HepG2 (cell line): ENCODE results near the gene COL9A3. TPM values are rescaled to one million over a fixed set of nuclear protein-coding genes. Genes with fewer than 3 reads are reported as not detected.

Source experiments
- ARNT2 ChIP-seq: sonication (generic); formaldehyde crosslinking; IDR thresholded peaks from 2 replicates; pipeline ENCODE4 v1.8.0; 2022; ENCODE audit warnings: mild to moderate bottlenecking, low read depth, missing genetic modification reagents, moderate library complexity
- CEBPB ChIP-seq: IDR thresholded peaks from 2 replicates; pipeline ENCODE4 v1.6.1; 2011; ENCODE audit warnings: low read depth, low read length, improper control_type of control experiment, borderline replicate concordance
- DNMT3B ChIP-seq: conservative IDR thresholded peaks from 2 replicates; pipeline ENCODE4 v1.6.1; 2016; ENCODE audit warnings: missing biosample characterization, control low read depth
- ELF4 ChIP-seq: sonication (generic); formaldehyde crosslinking; IDR thresholded peaks from 2 replicates; pipeline ENCODE4 v1.5.0; 2020; ENCODE audit warnings: missing genetic modification reagents, mild to moderate bottlenecking, moderate library complexity, borderline replicate concordance
- JUN ChIP-seq: sonication (generic); formaldehyde crosslinking; IDR thresholded peaks from 2 replicates; pipeline ENCODE4 v1.4.0; 2020; ENCODE audit warnings: mild to moderate bottlenecking, missing genetic modification reagents
- KMT2A ChIP-seq: sonication (generic); formaldehyde crosslinking; IDR thresholded peaks from 2 replicates; pipeline ENCODE4 v1.4.0; 2020; ENCODE audit warnings: missing genetic modification reagents
- PITX1 ChIP-seq: sonication (generic); formaldehyde crosslinking; IDR thresholded peaks from 2 replicates; pipeline ENCODE4 v1.5.1; 2020; ENCODE audit warnings: mild to moderate bottlenecking, missing genetic modification reagents
- SALL1 ChIP-seq: sonication (generic); formaldehyde crosslinking; IDR thresholded peaks from 2 replicates; pipeline ENCODE4 v1.8.0; 2022; ENCODE audit warnings: mild to moderate bottlenecking, missing genetic modification reagents
- SYNCRIP ChIP-seq: fragments of 200-400 bp; formaldehyde crosslinking; IDR thresholded peaks from 2 replicates; pipeline ENCODE4 v1.6.1; 2018; ENCODE audit warnings: mild to moderate bottlenecking, low read depth, low read length; ENCODE audit not compliant: insufficient read depth
- WIZ ChIP-seq: sonication (generic); formaldehyde crosslinking; IDR thresholded peaks from 2 replicates; pipeline ENCODE4 v1.5.1; 2020; ENCODE audit warnings: mild to moderate bottlenecking, missing genetic modification reagents
- ZBTB42 ChIP-seq: sonication (generic); formaldehyde crosslinking; IDR thresholded peaks from 2 replicates; pipeline ENCODE4 v1.5.0; 2020; ENCODE audit warnings: mild to moderate bottlenecking, missing genetic modification reagents
- ZC3H13 ChIP-seq: sonication (generic); formaldehyde crosslinking; IDR thresholded peaks from 2 replicates; pipeline ENCODE4 v1.8.1; 2023; ENCODE audit warnings: mild to moderate bottlenecking, missing genetic modification reagents, moderate library complexity
- ZMYM4 ChIP-seq: sonication (generic); formaldehyde crosslinking; IDR thresholded peaks from 2 replicates; pipeline ENCODE4 v1.8.1; 2023; ENCODE audit warnings: mild to moderate bottlenecking, missing genetic modification reagents
- ZNF33B ChIP-seq: sonication (generic); formaldehyde crosslinking; IDR thresholded peaks from 2 replicates; pipeline ENCODE4 v1.5.1; 2020; ENCODE audit warnings: mild to moderate bottlenecking, missing genetic modification reagents
- ZNF432 ChIP-seq: sonication (generic); formaldehyde crosslinking; IDR thresholded peaks from 2 replicates; pipeline ENCODE4 v1.5.0; 2020; ENCODE audit warnings: missing genetic modification reagents, mild to moderate bottlenecking, borderline replicate concordance
- ZNF768 ChIP-seq: sonication (generic); formaldehyde crosslinking; IDR thresholded peaks from 2 replicates; pipeline ENCODE4 v1.4.0; 2020; ENCODE audit warnings: missing genetic modification reagents
- polyA plus RNA-seq, 8 experiments: library from polyadenylated mRNA; depleted of rRNA in 3 of 8; stranded (reverse) in 7 of 8; unstranded in 1 of 8; fragments of >200 nt; fragmentation: Illumina TruSeq in 4 of 8; extraction: Trizol in 4 of 8; gene quantifications; 2 replicates each; pipeline versions ENCODE4 v1.2.1 to v1.2.3, GENCODE V29; 2011 to 2016; ENCODE audit warnings: low read depth in 4 of 8, missing spikeins in 1 of 8, mixed read lengths in 1 of 8; ENCODE audit not compliant: insufficient read depth in 1 of 8
- total RNA-seq, 5 experiments: library from RNA; depleted of rRNA; stranded (reverse); fragments of >200 nt; fragmentation: Illumina TruSeq; extraction: Trizol; gene quantifications; 2 replicates each; pipeline ENCODE4 v1.2.3, GENCODE V29; 2016; ENCODE audit warnings: low read depth in 1 of 5
- TF ChIP-seq, protein P1 (sequence below): IDR thresholded peaks from 2 replicates; pipeline ENCODE4 v1.6.1; 2016
- TF ChIP-seq, protein P2 (sequence below): fragments of 450-650 bp; IDR thresholded peaks from 2 replicates; pipeline ENCODE4 v1.6.1; 2017; ENCODE audit warnings: mild to moderate bottlenecking
- TF ChIP-seq, protein P3 (sequence below): sonication (generic); formaldehyde crosslinking; IDR thresholded peaks from 2 replicates; pipeline ENCODE4 v1.4.0; 2020; ENCODE audit warnings: missing genetic modification reagents
- TF ChIP-seq, protein P4 (sequence below): sonication (generic); formaldehyde crosslinking; IDR thresholded peaks from 2 replicates; pipeline ENCODE4 v1.5.1; 2020; ENCODE audit warnings: mild to moderate bottlenecking, moderate library complexity, missing genetic modification reagents
- TF ChIP-seq, protein P5 (sequence below): sonication (generic); formaldehyde crosslinking; conservative IDR thresholded peaks from 2 replicates; pipeline ENCODE4 v1.4.0; 2020; ENCODE audit warnings: missing genetic modification reagents

COL9A3 gene
- total and polyA plus RNA-seq, 2 of the 13 experiments (the other 11 are each of a cell fraction or from before 2014, with no cell fraction given) = 155 to 204 TPM

DNA sequence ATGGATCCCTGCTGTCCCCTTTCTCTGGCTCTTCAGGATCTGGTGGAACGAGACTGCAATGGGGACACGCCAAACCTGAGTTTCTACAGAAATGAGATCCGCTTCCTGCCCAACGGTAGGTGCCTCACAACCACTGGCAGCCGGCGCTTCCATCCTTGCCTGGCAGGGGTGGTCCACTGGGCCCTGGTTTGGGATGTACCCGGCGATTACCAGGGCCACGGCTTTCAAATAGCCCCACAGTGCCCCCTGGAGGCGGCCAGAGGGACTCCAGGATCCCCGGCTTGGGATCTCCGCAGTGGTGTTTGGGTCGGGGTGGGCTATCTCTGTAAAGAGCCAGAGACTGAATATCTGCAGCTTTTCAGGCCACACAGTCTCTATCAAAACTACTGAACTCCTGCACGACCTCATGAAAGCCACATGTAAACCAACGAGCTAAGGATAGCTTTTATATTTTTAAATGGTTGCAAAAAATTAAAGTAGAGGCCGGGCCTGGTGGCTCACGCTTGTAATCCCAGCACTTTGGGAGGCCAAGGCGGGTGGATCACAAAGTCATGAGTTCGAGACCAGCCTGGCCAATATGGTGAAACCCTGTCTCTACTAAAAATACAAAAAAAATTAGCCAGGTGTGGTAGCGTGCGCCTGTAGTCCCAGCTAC is 8.5 kb upstream of the COL9A3 start (continued):
- TF ChIP-seq, protein P1, sequence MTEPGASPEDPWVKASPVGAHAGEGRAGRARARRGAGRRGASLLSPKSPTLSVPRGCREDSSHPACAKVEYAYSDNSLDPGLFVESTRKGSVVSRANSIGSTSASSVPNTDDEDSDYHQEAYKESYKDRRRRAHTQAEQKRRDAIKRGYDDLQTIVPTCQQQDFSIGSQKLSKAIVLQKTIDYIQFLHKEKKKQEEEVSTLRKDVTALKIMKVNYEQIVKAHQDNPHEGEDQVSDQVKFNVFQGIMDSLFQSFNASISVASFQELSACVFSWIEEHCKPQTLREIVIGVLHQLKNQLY = no peak
- TF ChIP-seq JUN (CRISPR knock-in tag) (0 out of 2 replicates have a peak, but pooled peaks have one; percentile 26), ZBTB42 (no peak), WIZ (CRISPR knock-in tag) (no peak), ZNF33B (CRISPR knock-in tag) (no peak), PITX1 (peak; percentile 10; the same call in 1 of the 2 replicates), ZMYM4 (CRISPR knock-in tag) (no peak), KMT2A (CRISPR knock-in tag) (peak; percentile 71; the same call in 1 of the 2 replicates), ZNF768 (no peak), ZC3H13 (CRISPR knock-in tag) (no peak), CEBPB (no peak), ARNT2 (0 out of 2 replicates have a peak, but pooled peaks have one; percentile 33), ZNF432 (CRISPR knock-in tag) (no peak), DNMT3B (CRISPR knock-in tag) (0 out of 2 replicates have a peak, but pooled peaks have one; percentile 58), SYNCRIP (no peak), SALL1 (peak; percentile 49), ELF4 (CRISPR knock-in tag) (no peak)
- TF ChIP-seq, protein P2, sequence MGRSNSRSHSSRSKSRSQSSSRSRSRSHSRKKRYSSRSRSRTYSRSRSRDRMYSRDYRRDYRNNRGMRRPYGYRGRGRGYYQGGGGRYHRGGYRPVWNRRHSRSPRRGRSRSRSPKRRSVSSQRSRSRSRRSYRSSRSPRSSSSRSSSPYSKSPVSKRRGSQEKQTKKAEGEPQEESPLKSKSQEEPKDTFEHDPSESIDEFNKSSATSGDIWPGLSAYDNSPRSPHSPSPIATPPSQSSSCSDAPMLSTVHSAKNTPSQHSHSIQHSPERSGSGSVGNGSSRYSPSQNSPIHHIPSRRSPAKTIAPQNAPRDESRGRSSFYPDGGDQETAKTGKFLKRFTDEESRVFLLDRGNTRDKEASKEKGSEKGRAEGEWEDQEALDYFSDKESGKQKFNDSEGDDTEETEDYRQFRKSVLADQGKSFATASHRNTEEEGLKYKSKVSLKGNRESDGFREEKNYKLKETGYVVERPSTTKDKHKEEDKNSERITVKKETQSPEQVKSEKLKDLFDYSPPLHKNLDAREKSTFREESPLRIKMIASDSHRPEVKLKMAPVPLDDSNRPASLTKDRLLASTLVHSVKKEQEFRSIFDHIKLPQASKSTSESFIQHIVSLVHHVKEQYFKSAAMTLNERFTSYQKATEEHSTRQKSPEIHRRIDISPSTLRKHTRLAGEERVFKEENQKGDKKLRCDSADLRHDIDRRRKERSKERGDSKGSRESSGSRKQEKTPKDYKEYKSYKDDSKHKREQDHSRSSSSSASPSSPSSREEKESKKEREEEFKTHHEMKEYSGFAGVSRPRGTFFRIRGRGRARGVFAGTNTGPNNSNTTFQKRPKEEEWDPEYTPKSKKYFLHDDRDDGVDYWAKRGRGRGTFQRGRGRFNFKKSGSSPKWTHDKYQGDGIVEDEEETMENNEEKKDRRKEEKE = no peak
- TF ChIP-seq, protein P3, sequence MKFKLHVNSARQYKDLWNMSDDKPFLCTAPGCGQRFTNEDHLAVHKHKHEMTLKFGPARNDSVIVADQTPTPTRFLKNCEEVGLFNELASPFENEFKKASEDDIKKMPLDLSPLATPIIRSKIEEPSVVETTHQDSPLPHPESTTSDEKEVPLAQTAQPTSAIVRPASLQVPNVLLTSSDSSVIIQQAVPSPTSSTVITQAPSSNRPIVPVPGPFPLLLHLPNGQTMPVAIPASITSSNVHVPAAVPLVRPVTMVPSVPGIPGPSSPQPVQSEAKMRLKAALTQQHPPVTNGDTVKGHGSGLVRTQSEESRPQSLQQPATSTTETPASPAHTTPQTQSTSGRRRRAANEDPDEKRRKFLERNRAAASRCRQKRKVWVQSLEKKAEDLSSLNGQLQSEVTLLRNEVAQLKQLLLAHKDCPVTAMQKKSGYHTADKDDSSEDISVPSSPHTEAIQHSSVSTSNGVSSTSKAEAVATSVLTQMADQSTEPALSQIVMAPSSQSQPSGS (CRISPR knock-in tag) = 0 out of 2 replicates have a peak, but pooled peaks have one; percentile 32
- TF ChIP-seq, protein P4, sequence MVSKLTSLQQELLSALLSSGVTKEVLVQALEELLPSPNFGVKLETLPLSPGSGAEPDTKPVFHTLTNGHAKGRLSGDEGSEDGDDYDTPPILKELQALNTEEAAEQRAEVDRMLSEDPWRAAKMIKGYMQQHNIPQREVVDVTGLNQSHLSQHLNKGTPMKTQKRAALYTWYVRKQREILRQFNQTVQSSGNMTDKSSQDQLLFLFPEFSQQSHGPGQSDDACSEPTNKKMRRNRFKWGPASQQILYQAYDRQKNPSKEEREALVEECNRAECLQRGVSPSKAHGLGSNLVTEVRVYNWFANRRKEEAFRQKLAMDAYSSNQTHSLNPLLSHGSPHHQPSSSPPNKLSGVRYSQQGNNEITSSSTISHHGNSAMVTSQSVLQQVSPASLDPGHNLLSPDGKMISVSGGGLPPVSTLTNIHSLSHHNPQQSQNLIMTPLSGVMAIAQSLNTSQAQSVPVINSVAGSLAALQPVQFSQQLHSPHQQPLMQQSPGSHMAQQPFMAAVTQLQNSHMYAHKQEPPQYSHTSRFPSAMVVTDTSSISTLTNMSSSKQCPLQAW (CRISPR knock-in tag) = peak; percentile 21; the same call in 1 of the 2 replicates
- TF ChIP-seq, protein P5, sequence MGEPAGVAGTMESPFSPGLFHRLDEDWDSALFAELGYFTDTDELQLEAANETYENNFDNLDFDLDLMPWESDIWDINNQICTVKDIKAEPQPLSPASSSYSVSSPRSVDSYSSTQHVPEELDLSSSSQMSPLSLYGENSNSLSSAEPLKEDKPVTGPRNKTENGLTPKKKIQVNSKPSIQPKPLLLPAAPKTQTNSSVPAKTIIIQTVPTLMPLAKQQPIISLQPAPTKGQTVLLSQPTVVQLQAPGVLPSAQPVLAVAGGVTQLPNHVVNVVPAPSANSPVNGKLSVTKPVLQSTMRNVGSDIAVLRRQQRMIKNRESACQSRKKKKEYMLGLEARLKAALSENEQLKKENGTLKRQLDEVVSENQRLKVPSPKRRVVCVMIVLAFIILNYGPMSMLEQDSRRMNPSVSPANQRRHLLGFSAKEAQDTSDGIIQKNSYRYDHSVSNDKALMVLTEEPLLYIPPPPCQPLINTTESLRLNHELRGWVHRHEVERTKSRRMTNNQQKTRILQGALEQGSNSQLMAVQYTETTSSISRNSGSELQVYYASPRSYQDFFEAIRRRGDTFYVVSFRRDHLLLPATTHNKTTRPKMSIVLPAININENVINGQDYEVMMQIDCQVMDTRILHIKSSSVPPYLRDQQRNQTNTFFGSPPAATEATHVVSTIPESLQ (CRISPR knock-in tag) = no peak
